HG02884 (cell line): ENCODE measurements around the gene LDAF1.
"Not testable (repeated sequence)": the region's sequence is repeated elsewhere in the genome, so short reads cannot be mapped to it uniquely, and the experiment has no call there.

Experiments used
- ATAC-seq: cut with Tn5 transposase; IDR thresholded peaks from one replicate; pipeline ENCODE4 v1.9.1; 2021; ENCODE audit warnings: mild to moderate bottlenecking, moderate library complexity; ENCODE audit not compliant: unreplicated experiment

The LDAF1 gene

GRCh38 chr16:21194771-21195301 lies 36.4 kb downstream of the LDAF1 start:
- ATAC-seq, result no peak

GRCh38 chr16:21195330-21195729 lies 36.9 kb downstream of the LDAF1 start:
- not testable (repeated sequence) for ATAC-seq

DNA sequence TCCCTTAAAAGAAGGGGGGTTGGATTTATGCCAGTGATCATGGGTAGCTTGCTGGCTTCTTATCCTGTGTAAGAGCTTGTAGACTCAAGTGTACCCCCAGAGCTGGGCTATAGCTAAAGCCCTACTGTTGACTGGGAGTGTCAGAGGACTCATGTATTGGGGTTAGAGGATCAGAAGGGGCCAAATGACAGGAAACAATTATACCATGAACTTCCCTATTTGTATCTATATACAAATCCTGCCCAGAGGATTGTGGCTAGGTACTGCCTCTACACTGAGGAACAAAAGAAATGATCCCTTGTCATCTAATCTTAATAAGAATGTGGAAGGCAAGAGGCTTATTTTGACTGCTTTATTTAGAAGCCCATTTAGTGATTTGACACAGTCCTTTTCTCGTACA lies 38.6 kb downstream of the LDAF1 start:
- no peak for ATAC-seq

DNA sequence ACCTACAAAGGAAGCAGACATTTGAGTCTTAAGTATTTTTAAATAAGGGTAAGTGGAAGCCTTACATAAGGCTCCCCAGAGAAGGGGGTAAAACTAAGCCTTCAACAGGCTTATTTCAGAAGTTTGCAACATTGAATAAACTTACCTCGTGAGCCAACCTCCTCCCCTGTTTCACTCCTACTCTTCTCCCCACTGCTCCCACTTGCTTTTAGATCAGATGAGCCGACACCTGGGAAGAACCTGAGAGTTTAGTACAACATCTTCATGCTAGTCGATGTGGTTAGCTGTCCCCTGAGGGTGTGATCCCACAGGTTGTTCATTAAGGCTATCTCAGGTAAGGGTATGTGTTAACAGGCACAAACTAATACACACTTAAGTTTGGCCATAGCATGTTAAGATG lies 39.1 kb downstream of the LDAF1 start:
- ATAC-seq, result no peak

GRCh38 chr16:21199607-21200218 lies 41.2 kb downstream of the LDAF1 start:
- ATAC-seq, result no peak

- no peak for ATAC-seq
Measured at GRCh38 chr16:21203155-21203797, 44.8 kb downstream of the LDAF1 start.

GRCh38 chr16:21205303-21205702 lies 46.8 kb downstream of the LDAF1 start:
- ATAC-seq, result no peak

- ATAC-seq, result no peak
Measured at GRCh38 chr16:21206550-21206949, 48.1 kb downstream of the LDAF1 start.

GRCh38 chr16:21208446-21209230 lies 50.2 kb downstream of the LDAF1 start:
- no peak for ATAC-seq

DNA sequence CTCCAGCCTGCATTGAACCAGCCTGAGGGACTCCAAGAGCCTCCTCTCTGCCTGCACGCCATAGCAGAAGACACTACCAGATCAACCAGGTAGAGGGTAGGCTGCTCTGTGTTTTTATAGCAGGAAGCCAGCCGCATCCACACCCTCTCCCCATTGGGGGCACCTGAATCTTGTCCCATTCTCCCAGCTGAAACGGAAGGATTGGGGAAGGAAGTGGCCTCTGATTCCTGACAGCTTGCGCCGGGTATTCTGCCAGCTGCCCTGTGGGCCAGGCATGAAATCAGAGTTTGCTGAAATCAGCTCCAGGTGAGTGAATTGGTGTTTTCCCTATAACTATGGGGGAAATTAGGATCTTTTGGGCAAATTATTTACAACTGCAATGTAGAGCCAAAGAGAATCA lies 53.0 kb downstream of the LDAF1 start, which contains the start of gene ZP2:
TSS of gene ZP2 (minus strand) at position 89 of the 400 bp plus-strand sequence. CDS start at position 62, 27 bp downstream.
- ATAC-seq, result no peak

- ATAC-seq, result no peak
Measured at GRCh38 chr16:21214086-21214485, 55.6 kb downstream of the LDAF1 start.

DNA sequence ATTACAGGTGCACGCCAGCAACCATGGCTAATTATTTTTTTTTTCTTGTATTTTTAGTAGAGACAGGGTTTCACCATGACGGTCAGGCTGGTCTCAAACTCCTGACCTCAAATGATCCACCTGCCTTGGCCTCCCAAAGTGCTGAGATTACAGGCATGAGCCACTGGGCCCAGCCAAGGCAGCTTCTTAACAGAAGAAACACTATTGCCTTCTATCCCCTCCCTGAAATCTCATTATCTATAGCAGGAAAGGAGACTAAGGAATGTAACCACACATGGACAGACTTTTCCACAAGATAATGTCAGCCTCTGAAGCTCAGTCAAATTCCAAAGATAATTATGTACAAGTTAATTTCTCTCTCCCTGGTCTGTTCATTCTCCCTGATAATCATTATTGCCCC lies 58.6 kb downstream of the LDAF1 start:
- ATAC-seq, result no peak

DNA sequence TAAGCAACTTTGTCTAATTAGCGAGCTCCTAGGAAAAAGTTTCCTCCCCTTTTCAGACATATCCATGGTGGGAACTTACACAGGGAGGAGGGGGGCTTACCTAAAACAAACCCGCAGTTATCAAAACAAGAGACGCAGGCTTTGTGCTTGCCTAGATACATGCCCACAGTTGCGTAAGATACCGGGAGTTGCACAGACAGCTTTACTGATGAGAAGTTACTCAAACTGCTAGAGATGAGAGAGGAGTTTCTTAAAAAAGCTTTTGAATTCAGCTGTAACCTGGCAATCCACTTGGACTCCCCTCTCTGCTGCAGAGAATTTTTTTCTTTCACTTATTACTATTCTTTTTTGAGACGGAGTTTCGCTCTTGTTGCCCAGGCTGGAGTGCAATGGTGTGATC lies 59.7 kb downstream of the LDAF1 start:
- no peak for ATAC-seq

DNA sequence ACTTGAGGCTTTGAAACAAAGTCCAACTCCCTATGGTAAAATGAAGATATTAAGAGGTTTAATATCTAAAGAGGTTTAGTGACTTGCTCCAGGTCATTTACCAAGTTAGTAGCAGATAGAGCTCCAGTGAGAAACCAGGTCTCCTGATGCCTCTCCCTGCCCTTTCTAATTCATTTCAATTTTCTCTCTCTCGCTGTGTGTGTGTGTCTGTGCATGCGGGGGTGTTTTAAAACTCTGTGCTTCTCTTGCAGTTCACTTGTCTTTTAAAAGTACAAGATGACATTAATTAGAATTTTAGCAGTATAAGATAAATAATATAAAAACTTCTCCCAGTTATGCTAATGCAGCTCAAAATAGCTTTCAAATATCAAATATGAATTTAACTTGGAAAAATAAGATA lies 61.1 kb downstream of the LDAF1 start:
- ATAC-seq, result no peak

DNA sequence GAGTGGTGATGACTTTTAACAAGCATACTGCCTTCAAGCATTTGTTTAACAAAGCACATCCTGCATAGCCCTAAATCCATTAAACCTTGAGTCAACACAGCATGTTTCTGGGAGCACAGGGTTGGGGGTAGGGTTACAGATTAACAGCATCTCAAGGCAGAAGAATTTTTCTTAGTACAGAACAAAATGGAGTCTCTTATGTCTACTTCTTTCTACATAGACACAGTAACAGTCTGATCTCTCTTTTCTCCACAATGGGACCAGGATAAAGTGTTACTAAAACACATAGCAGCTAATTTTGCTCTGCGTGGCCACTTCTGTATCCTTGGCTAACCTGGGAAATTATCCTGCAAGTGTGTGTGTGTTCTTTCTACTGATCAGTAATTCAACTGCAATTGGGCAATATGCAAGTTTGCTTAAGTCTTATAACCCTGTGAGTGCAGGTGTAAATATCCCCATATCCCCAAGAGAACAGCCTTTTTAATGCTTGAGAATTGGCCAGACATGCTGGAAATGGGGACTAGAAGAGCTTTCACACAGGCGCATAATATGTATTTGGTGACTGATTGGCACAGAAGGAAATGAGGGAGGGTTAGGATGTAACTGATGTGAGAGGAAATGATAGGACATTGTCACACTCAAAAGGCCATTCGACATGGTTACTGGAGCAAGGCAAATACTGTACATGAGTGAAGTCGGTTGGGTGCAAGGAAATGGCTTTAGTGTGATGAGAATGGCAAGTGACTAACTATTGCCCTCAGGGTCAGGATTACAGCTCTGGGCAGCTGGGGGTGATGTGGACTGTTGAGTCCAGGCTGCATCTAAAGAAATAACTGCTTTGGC lies 64.2 kb downstream of the LDAF1 start:
- ATAC-seq, result no peak

- no peak for ATAC-seq
Measured at GRCh38 chr16:21223787-21224186, 65.3 kb downstream of the LDAF1 start.

DNA sequence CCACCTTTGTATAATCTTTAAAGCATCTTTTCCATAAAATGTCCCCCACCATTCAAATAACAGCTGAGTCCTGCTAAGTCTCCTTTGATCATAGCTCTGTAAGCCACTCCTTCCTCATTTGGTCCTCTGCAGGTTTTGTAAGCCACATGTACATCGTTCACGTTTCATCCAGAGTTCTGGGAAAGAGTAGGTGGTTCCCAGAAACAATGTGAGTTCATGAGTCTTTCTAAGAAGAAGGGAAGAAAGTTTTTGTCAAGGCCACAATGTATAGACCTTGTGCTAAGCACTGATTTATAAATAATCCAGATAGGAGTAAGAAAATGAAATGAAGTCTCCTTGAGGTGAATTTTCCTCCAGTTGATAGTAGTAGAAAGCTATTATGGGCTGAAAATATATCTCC lies 66.3 kb downstream of the LDAF1 start:
- ATAC-seq, result no peak

DNA sequence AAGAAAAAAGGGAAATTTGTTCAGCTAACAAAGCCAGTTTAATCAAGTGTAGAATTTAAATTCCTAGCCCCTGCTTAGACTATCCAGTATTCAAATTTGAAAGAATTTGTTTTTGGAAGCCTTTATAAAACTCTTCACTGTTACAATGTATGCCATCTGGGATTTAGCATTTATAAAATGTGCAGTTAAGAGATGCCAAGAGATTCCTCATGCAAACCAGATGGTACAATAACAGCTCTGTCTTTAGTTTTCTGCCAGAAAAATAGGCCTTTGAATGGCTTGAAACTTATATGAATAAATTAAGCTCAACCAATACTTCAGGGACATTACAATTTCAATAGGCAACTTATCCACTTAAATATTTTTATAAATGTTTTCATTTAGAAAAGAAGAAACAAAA lies 68.3 kb downstream of the LDAF1 start:
- ATAC-seq, result no peak

DNA sequence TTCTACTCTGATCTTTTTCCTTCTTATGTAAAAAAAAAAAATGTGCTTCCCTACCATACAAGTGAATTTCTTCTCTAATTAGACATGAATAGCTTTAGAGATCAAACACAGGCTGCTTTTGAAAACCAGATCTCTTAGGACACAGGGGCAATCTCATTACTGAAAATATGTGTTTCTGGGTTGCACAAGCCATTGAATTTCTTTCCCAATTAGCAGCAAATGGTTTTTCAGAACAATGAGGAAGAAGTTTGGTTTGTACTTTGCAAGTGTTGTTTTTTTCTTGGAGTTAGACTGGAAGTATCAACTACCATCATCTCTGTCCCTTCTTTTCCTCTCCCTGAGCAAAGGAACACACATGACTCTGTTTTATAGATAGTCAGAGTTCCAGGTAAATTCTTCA lies 69.4 kb downstream of the LDAF1 start:
- no peak for ATAC-seq

DNA sequence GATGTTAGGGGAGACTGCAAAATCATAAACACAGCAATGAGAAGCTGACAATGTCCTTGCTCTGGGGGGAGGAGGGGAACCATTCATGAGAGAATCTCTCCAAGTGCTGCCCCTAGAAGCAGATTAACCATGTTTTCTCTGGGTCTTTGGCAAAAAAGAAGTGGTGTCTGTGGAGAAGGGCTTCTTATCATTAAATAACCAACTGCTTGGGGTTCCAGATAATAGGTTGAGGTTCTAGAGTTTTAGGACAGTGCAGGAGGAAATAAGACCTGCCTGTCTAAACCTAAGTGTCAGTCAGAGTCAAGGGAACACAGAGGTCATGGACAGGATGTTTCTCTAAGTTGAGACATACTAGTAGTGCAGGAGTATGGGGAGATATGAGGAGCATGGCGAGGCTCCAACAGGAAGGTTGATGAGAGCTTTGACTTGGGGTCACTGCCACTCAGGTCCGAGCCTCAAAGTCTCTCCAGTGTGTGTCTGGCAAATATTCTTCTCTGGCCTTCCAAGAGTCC lies 69.9 kb downstream of the LDAF1 start:
- no peak for ATAC-seq
